ENCODE measurements around the gene POT1. TPM values are rescaled to one million over a fixed set of nuclear protein-coding genes. Genes with fewer than 3 reads are reported as not detected.

POT1 gene
- total and polyA plus RNA-seq, 2 of the 4 experiments (the other 2 are of a cell fraction) = 12.7 to 28.5 TPM

DNA sequence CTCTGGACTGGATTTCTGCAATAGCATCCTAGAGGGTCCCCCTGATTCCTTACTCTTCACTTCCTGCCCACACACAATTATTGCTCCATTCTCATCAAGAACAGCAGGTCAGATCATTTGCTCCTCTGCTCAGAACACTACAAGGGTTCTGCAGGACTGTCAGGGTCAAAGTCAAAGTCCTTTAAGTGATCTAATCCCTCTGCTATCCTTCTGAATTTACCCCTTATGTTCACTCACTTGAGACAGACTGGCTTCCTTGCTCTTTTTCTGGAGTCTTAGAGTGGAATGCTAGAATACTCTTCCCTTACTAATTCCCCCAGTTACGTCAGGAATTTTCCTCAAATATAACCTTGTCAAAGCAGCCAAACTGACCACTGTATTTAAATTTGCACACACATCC is 7.5 kb upstream of the POT1 start:
- CTCF ChIA-PET = no interaction called here
- POLR2A ChIA-PET (ENCODE audit: unreplicated experiment) = no interaction called here

More for the DNA sequence above, 7.5 kb upstream of the POT1 start:
- H3K9me3 ChIP-seq (ENCODE audit: control insufficient read depth, insufficient read depth, low read length) = no peaks in the 10 kb centered on the region
- H2BK20ac ChIP-seq (ENCODE audit: low read depth, low read length) = no peak overlapping the region
- H3K14ac ChIP-seq (replicated peaks; ENCODE audit: low read depth, low read length) = no peak overlapping the region
- H2AK5ac ChIP-seq (ENCODE audit: low read depth, low read length) = no peak overlapping the region
- TF ChIP-seq SMC3 (IDR thresholded peaks at IDR 0.05; ENCODE audit: low read depth, low read length) = no peak
- TF ChIP-seq RAD21 (IDR thresholded peaks at IDR 0.05; ENCODE audit: low read length) = no peak
- no peak for TF ChIP-seq POLR2A (IDR thresholded peaks at IDR 0.05; ENCODE audit: low read depth, low read length)
- TF ChIP-seq BHLHE40 (IDR thresholded peaks at IDR 0.05; ENCODE audit: low read depth, low read length) = no peak
- TF ChIP-seq MAFK (IDR thresholded peaks at IDR 0.05; ENCODE audit: low read depth, low read length) = no peak
- TF ChIP-seq, protein P1, sequence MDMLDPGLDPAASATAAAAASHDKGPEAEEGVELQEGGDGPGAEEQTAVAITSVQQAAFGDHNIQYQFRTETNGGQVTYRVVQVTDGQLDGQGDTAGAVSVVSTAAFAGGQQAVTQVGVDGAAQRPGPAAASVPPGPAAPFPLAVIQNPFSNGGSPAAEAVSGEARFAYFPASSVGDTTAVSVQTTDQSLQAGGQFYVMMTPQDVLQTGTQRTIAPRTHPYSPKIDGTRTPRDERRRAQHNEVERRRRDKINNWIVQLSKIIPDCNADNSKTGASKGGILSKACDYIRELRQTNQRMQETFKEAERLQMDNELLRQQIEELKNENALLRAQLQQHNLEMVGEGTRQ (IDR thresholded peaks at IDR 0.05; ENCODE audit: low read depth, low read length) = no peak
- TF ChIP-seq FOS (IDR thresholded peaks at IDR 0.05; ENCODE audit: low read depth, low read length) = no peak
- no peak for TF ChIP-seq MAZ (IDR thresholded peaks at IDR 0.05; ENCODE audit: borderline replicate concordance, low read depth, low read length)
- no peaks in the 10 kb centered on the region for H3K79me1 ChIP-seq (ENCODE audit: low read depth in 1 of 2, low read length in 2 of 2)
- H4K5ac ChIP-seq (ENCODE audit: low read depth, low read length) = no peak overlapping the region
- H2BK5ac ChIP-seq (ENCODE audit: low read depth, low read length, poor library complexity, severe bottlenecking) = no peak overlapping the region
- H3K36me3 ChIP-seq (ENCODE audit: control insufficient read depth, insufficient read depth, low read length) = no peaks in the 10 kb centered on the region
- H3K18ac ChIP-seq (ENCODE audit: low read depth, low read length) = no peak overlapping the region
- no peak overlapping the region for H3K23ac ChIP-seq (ENCODE audit: low read depth, low read length)
- no peak overlapping the region for H4K91ac ChIP-seq (ENCODE audit: insufficient read depth, low read depth, low read length)
- H2AK9ac ChIP-seq (replicated peaks; ENCODE audit: low read depth, low read length, poor library complexity) = no peak overlapping the region
- WGBS, 2 experiments (ENCODE audit: extremely low coverage in 2 of 2, insufficient read length in 1 of 2) = 88% methylated on average over 1 of the region's 1 CpG; no CpG with 5 or more reads in 1 of the 2 experiments
- no peak overlapping the region for H2BK15ac ChIP-seq (ENCODE audit: low read depth, low read length)
- no peak overlapping the region for H2AFZ ChIP-seq (replicated peaks; ENCODE audit: low read length, poor library complexity)
- H3K4ac ChIP-seq (ENCODE audit: low read depth, low read length) = no peak overlapping the region
- ATAC-seq (ENCODE audit: low read depth) = no peak
- DNase-seq = no peak
- no peak overlapping the region for H3K4me3 ChIP-seq (ENCODE audit: insufficient read depth, low read depth, low read length)
- no peak overlapping the region for H3K9ac ChIP-seq (ENCODE audit: low read depth, low read length)
- in situ Hi-C loops (cut with MboI; ENCODE audit: low sequenced_read_pairs) = no loop called here
- H2BK120ac ChIP-seq (ENCODE audit: low read depth, low read length) = no peak overlapping the region
- H3K27ac ChIP-seq (ENCODE audit: insufficient read depth, low read length) = no peak overlapping the region
- H4K20me1 ChIP-seq (ENCODE audit: insufficient read depth, low read length) = no peaks in the 10 kb centered on the region
- H4K8ac ChIP-seq (ENCODE audit: low read depth in 2 of 2, low read length in 2 of 2) = no peak overlapping the region
- dilution Hi-C loops (cut with HindIII; ENCODE audit: low sequenced_read_pairs, unreplicated experiment) = no loop called here
- no TSS peak for BruUV-seq (replicated peaks)
- intact Hi-C loops (cut with micrococcal nuclease) = no loop called here
- H3K4me1 ChIP-seq (ENCODE audit: control insufficient read depth, insufficient read depth, low read length) = no peaks in the 10 kb centered on the region
- H3K4me2 ChIP-seq (ENCODE audit: low read depth, low read length) = no peak overlapping the region
- H3K56ac ChIP-seq (ENCODE audit: extremely low read depth, insufficient read depth, low read length) = no peak overlapping the region
- no peaks in the 10 kb centered on the region for H3K9me1 ChIP-seq (ENCODE audit: insufficient read depth, low read length)
- H3K27me3 ChIP-seq (ENCODE audit: control insufficient read depth, insufficient read depth, low read length) = no peaks in the 10 kb centered on the region

Measured in IMR-90 (cell line).